Measurements from ENCODE around the gene TPD52L2.
"Not testable (repeated sequence)": the region's sequence is repeated elsewhere in the genome, so short reads cannot be mapped to it uniquely, and the experiment has no call there.

Gene TPD52L2

DNA sequence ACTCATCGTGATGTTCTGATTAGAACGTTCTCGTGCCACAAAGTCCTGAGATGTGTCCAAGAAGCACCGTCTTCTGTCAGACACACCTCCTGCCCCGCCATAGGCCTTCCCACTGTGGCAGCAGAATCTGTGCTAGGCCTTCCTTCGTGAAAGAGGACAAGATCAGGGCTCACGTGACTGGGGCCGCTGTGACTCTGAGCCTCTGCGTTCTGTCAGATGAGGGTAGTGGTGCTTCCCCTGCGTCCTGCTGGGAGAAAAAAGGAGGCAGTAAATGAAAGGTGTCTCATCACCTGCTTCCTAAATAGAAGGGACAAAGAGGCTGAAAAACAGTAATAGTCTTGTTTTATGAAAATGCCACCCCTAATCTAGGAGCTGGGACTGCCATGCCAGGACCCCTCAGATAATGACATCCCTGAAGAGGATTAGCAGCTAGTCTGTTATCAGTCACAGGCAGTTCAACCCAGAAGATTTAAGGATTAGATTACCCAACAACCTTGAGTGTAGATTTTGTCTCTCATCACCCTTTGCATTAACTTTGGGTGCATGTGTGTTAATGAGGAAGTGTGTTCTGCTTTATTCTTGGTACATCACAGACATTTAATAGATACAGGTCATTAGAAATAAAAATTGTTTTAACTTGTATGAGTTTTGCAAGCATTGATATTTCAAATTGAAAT, 34.0 kb downstream of the TPD52L2 start:
- H3K36me3 Mint-ChIP-seq (ENCODE audit: low read depth), result peaks cover 40% of the 10 kb centered on the region
- no peaks in the 10 kb centered on the region for H3K27me3 Mint-ChIP-seq (ENCODE audit: low read depth)
- H3K4me1 Mint-ChIP-seq (ENCODE audit: low read depth), result peaks cover 53% of the 10 kb centered on the region
- no peak for DNase-seq (ENCODE audit: low spot score)
- no peaks in the 10 kb centered on the region for H3K9me3 Mint-ChIP-seq
- peak overlapping the region; percentile 36 for H3K27ac Mint-ChIP-seq
- peak overlapping the region; percentile 10 for H3K4me3 Mint-ChIP-seq

DNA sequence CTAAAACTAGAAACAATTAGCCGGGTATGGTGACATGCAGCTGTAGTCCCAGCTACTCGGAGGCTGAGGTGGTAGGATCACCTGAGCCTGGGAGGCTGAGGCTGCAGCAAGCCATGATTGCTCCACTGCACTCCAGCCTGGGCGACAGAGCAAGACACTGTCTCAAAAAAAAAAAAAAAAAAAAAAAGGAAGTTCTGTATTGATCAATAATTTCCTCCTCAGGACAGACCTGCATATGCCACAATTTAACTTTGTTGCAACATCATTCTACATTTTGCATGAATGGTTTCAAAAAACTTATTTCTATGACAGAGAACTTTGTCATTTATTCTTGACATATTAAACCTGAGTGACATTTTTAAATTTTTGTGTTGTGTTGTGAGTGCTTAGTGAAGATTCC, 35.3 kb downstream of the TPD52L2 start:
- Mint-ChIP-seq H3K27ac (no peak overlapping the region), H3K27me3 (ENCODE audit: low read depth) (no peaks in the 10 kb centered on the region), H3K9me3 (no peaks in the 10 kb centered on the region), H3K36me3 (ENCODE audit: low read depth) (peaks cover 44% of the 10 kb centered on the region), H3K4me1 (ENCODE audit: low read depth) (peaks cover 55% of the 10 kb centered on the region), H3K4me3 (no peak overlapping the region)
- no peak for DNase-seq (ENCODE audit: low spot score)

DNA sequence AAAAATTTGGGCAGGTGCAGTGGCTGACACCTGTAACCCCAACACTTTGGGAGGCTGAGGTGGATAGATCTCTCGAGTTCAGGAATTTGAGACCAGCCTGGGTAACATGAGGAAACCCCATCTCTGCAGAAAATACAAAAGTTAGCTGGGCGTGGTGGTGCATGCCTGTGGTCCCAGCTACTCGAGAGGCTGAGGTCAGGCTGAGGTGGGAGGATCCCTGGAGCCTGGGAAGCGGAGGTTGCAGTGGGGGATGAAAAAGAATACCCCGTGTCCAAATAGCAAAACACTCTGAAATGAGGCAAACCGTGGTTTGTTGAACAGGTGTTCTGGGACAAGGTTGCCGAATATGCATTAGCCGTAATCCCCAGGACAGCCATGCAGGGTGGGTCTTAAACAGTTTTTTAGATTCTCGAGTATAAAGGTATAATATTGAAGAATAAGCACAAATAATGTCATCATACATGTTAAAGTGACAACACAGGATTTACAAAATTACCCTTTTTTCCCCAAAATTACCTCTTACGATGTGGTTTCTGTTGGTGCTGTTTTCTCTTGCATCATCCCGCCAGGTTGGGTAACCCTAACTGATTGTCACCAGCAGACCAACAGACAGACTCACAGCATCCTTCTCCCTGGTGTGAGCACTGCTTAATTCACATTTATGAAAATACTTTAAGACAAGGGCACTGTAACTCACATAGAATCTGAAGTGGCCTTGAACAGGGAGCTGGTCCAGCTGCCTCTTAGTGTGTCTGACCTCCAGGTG, 38.9 kb downstream of the TPD52L2 start:
- H3K9me3 Mint-ChIP-seq, result no peaks in the 10 kb centered on the region
- no peak for DNase-seq (ENCODE audit: low spot score)
- peak overlapping the region; percentile 45 for H3K27ac Mint-ChIP-seq
- no peak overlapping the region for H3K4me3 Mint-ChIP-seq
- no peaks in the 10 kb centered on the region for H3K27me3 Mint-ChIP-seq (ENCODE audit: low read depth)
- H3K36me3 Mint-ChIP-seq (ENCODE audit: low read depth), result peaks cover 25% of the 10 kb centered on the region
- peaks cover 32% of the 10 kb centered on the region for H3K4me1 Mint-ChIP-seq (ENCODE audit: low read depth)

DNA sequence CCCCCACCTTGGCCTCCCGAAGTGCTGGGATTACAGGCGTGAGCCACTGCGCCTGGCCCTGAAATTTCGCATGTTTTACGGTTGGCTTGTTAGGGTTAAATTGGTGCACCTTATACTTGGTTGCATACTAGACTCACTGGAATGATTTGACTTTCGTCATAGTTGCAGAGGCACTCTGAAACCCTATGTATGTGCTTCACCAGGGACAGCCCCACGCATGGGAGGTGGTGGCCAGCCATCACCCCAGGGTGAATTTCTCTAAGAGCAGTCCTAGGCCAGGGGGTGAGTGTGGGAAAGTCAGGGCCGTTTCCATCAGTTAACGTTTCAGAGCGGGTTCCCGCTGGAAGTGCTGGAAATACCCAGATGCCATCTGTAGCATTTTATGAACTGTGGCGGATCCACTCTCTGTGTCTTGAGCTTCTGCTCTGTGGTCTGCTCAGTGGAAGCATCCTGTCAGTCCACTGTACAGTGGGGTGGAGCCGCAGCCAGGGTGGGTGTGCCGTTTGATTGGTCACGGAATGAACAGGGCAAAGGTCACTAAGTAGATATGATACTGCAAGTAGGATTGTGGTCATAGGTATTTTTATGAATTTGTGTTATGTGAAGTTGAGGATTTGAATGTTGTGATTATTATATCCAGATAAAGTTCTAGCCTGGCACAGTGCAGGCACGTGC, 43.1 kb downstream of the TPD52L2 start:
- no peak for DNase-seq (ENCODE audit: low spot score)
- H3K4me3 Mint-ChIP-seq, result no peak overlapping the region
- no peaks in the 10 kb centered on the region for H3K9me3 Mint-ChIP-seq
- H3K27ac Mint-ChIP-seq, result peak overlapping the region; percentile 62
- peaks cover 33% of the 10 kb centered on the region for H3K4me1 Mint-ChIP-seq (ENCODE audit: low read depth)
- no peaks in the 10 kb centered on the region for H3K27me3 Mint-ChIP-seq (ENCODE audit: low read depth)
- peaks cover 21% of the 10 kb centered on the region for H3K36me3 Mint-ChIP-seq (ENCODE audit: low read depth)

DNA sequence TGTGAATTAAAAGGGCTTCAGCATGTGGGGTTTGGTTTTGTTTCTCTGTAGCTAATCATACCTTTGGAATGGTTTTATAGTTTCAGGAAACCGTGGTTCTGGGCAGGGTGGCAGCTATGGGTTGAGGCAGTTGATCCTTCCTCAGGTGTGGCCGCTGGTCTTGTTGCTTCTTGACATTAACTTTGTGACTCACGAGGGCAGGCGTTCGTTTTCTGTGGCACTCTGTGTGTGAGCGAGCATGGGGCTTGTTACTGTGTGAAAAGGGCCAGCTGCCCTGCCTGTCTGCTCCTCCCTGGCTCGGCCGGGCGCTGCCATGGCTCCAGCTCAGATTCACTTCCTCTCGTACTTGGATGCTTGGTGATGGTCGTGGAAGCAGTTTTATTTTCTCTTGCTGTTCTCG, 46.1 kb downstream of the TPD52L2 start:
- H3K4me1 Mint-ChIP-seq (ENCODE audit: low read depth), result peaks cover 24% of the 10 kb centered on the region
- DNase-seq (ENCODE audit: low spot score), result no peak
- no peaks in the 10 kb centered on the region for H3K27me3 Mint-ChIP-seq (ENCODE audit: low read depth)
- H3K4me3 Mint-ChIP-seq, result peak overlapping the region; percentile 11
- H3K9me3 Mint-ChIP-seq, result no peaks in the 10 kb centered on the region
- H3K27ac Mint-ChIP-seq, result peak overlapping the region; percentile 48
- H3K36me3 Mint-ChIP-seq (ENCODE audit: low read depth), result peaks cover 27% of the 10 kb centered on the region

DNA sequence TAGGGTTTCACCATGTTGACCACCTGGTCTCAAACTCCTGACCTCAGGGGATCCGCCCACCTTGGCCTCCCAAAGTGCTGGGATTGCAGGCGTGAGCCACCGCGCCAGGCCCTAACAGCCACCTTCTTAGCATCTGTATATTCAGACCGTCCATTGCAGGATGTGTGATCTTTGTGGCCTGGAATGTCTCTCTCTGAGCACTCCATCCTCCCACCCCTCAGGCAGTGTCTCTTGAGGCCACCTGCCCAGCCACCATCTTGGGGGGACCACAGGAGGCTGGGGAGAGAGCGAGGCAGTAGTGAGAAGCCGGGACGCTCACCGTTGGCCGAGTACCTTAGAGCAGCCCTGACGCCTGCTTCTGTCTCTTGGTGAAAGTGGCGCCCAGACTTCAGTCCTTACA, 48.7 kb downstream of the TPD52L2 start:
- Mint-ChIP-seq H3K27ac (no peak overlapping the region), H3K36me3 (ENCODE audit: low read depth) (peaks cover 33% of the 10 kb centered on the region), H3K4me1 (ENCODE audit: low read depth) (peaks cover 20% of the 10 kb centered on the region), H3K4me3 (no peak overlapping the region), H3K27me3 (ENCODE audit: low read depth) (no peaks in the 10 kb centered on the region), H3K9me3 (no peaks in the 10 kb centered on the region)
- DNase-seq (ENCODE audit: low spot score), result no peak

DNA sequence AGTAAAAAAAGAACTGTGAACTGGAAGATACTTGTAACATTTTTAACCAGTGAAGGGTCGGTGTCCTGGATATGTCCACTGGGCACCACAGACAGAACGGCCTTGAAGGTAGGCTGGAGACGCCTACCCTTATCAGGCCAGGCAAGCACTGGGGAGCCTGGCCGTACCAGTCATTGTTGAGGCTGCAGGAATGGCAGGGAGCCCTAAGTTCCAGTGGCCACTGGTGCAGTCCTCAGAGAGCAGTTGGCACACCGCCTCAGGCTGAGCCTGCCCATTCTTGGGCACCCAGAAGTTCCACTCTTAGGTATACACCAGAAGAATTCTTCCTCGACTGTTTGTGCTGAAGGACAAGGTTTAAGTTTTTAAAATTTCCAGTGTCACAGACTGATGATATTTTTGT, 50.4 kb downstream of the TPD52L2 start:
- Mint-ChIP-seq H3K27ac (no peak overlapping the region), H3K36me3 (ENCODE audit: low read depth) (peaks cover 30% of the 10 kb centered on the region), H3K9me3 (no peaks in the 10 kb centered on the region), H3K4me1 (ENCODE audit: low read depth) (peaks cover 12% of the 10 kb centered on the region), H3K4me3 (no peak overlapping the region), H3K27me3 (ENCODE audit: low read depth) (no peaks in the 10 kb centered on the region)
- DNase-seq (ENCODE audit: low spot score), result no peak

DNA sequence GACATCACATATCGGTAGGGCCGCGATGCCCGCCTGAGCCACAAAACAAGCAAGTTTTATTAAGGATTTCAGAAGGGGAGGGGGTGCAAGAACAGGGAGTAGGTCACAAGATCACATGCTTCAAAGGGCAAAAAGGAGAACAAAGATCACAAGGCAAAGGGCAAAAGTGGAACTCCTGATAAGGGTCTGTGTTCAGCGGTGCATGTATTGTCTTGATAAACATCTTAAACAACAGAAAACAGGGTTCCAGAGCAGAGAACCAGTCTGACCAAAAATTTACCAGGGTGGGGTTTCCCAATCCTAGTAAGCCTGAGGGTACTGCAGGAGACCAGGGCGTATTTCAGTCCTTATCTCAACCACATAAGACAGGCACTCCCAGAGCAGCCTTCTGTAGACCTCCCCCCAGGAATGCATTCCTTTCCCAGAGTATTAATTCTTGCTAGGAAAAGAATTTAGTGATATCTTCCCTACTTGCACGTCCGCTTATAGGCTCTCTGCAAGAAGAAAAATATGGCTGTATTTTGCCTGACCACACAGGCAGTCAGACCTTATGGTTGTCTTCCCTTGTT, 51.4 kb downstream of the TPD52L2 start:
- not testable (repeated sequence) for H3K27me3 Mint-ChIP-seq (ENCODE audit: low read depth); H3K4me1 Mint-ChIP-seq (ENCODE audit: low read depth); H3K4me3 Mint-ChIP-seq; DNase-seq (ENCODE audit: low spot score); H3K27ac Mint-ChIP-seq; H3K9me3 Mint-ChIP-seq
- H3K36me3 Mint-ChIP-seq (ENCODE audit: low read depth), result peaks cover 28% of the 10 kb centered on the region

DNA sequence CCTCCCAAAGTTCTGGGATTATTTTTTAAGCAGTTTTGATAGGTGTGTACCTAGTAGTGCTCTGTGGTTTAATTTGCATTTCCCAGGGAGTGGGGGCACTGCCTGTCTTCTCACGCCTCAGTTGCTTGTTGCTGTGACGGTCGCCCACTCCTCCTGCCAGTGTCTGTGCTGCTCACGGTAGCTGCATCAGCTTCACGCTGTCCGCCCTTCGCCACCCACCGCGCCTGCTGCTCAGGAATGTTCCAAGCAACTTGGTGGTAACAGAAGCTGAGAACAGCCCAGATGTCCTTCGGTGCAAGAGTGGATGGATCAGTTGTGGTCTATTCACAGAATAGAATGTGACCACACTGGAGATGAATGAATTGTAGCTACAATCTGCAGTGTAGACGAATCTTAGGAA, 52.7 kb downstream of the TPD52L2 start:
- no peak overlapping the region for H3K27ac Mint-ChIP-seq
- no peak for DNase-seq (ENCODE audit: low spot score)
- H3K4me3 Mint-ChIP-seq, result no peak overlapping the region
- peaks cover 4% of the 10 kb centered on the region for H3K4me1 Mint-ChIP-seq (ENCODE audit: low read depth)
- H3K9me3 Mint-ChIP-seq, result no peaks in the 10 kb centered on the region
- H3K27me3 Mint-ChIP-seq (ENCODE audit: low read depth), result no peaks in the 10 kb centered on the region
- peaks cover 29% of the 10 kb centered on the region for H3K36me3 Mint-ChIP-seq (ENCODE audit: low read depth)

DNA sequence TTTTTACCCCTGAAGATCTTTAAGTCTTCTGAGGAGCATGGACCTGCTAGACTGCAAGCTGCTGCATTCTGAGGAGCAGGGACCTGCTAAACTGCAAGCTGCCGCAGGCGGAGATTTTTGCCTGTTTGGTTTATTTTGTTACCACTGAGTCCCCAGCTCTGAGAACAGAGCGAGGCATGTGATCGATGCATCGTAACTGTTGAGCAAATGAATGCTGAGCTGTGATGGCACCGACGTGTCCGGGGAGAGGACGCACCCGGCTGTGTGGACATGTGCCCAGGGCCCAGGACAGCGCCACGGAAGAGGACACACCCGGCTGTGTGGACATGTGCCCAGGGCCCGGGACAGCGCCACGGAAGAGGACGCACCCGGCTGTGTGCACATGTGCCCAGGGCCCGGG, 54.1 kb downstream of the TPD52L2 start:
- no peaks in the 10 kb centered on the region for H3K27me3 Mint-ChIP-seq (ENCODE audit: low read depth)
- DNase-seq (ENCODE audit: low spot score), result no peak
- H3K9me3 Mint-ChIP-seq, result no peaks in the 10 kb centered on the region
- peaks cover 27% of the 10 kb centered on the region for H3K36me3 Mint-ChIP-seq (ENCODE audit: low read depth)
- peaks cover 9% of the 10 kb centered on the region for H3K4me1 Mint-ChIP-seq (ENCODE audit: low read depth)
- H3K27ac Mint-ChIP-seq, result no peak overlapping the region
- no peak overlapping the region for H3K4me3 Mint-ChIP-seq

DNA sequence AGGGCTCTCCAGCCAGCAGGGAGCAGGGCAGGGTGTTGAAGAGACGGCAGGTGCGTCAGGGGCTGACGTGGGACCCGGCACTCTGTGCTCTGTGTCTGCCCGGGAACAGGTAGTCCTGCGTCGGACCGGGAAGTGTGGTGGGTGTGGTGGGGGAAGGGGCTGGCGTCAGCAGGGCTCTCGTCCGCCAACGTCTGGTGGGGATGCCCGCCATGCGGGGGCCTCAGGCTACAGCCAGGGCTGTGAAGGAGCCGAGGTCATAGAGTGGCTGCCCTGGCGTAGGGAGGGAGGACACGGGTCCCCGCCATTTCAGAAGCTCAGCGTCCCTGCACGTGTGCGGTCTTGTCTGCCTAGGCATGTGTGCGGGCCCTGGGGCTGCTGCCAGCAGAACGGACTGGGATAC, 55.2 kb downstream of the TPD52L2 start:
- H3K27me3 Mint-ChIP-seq (ENCODE audit: low read depth), result no peaks in the 10 kb centered on the region
- H3K4me1 Mint-ChIP-seq (ENCODE audit: low read depth), result peaks cover 15% of the 10 kb centered on the region
- DNase-seq (ENCODE audit: low spot score), result no peak
- H3K36me3 Mint-ChIP-seq (ENCODE audit: low read depth), result peaks cover 22% of the 10 kb centered on the region
- no peak overlapping the region for H3K27ac Mint-ChIP-seq
- no peaks in the 10 kb centered on the region for H3K9me3 Mint-ChIP-seq
- H3K4me3 Mint-ChIP-seq, result no peak overlapping the region

DNA sequence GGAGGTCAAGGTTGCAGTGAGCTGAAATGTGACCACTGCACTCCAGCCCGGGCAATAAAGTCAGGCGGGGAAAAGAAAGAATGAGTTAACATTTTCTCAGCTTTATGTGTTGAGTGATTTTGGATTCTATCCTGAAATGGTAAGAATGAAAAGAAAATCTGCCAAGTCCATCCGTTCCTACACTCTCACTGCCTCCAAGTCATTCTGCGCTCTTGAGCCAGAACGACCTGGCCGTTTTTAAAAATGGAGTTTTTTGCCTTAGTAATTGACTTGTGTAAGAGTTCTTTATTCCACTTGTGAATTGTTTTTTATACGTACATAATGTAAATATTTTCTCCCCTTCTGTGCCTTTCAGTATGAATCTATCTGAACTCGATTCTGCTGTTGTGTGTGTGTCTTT, 58.6 kb downstream of the TPD52L2 start:
- H3K9me3 Mint-ChIP-seq, result no peaks in the 10 kb centered on the region
- H3K36me3 Mint-ChIP-seq (ENCODE audit: low read depth), result peaks cover 21% of the 10 kb centered on the region
- H3K27ac Mint-ChIP-seq, result peak overlapping the region; percentile 49
- no peaks in the 10 kb centered on the region for H3K27me3 Mint-ChIP-seq (ENCODE audit: low read depth)
- no peak overlapping the region for H3K4me3 Mint-ChIP-seq
- peaks cover 19% of the 10 kb centered on the region for H3K4me1 Mint-ChIP-seq (ENCODE audit: low read depth)
- no peak for DNase-seq (ENCODE audit: low spot score)

DNA sequence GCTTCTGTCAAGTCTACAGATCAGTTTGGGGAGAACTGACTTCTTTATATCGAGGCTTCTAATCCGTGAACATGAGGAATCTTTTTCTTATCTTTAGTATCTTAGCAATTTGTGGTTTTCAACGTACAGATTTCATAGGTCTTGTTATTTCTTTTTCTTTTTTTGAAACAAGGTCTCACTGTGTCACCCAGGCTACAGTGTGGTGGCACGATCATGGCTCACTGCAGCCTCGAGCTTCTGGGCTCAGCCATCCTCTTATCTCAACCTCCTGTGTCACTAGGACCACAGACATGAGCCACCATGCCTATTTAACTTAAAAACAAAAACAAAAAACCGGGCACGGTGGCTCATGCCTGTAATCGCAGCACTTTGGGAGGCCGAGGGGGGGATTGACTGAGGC, 59.2 kb downstream of the TPD52L2 start:
- Mint-ChIP-seq H3K27ac (peak overlapping the region; percentile 49), H3K27me3 (ENCODE audit: low read depth) (no peaks in the 10 kb centered on the region), H3K4me1 (ENCODE audit: low read depth) (peaks cover 19% of the 10 kb centered on the region), H3K36me3 (ENCODE audit: low read depth) (peaks cover 22% of the 10 kb centered on the region), H3K4me3 (no peak overlapping the region), H3K9me3 (no peaks in the 10 kb centered on the region)
- DNase-seq (ENCODE audit: low spot score), result no peak

DNA sequence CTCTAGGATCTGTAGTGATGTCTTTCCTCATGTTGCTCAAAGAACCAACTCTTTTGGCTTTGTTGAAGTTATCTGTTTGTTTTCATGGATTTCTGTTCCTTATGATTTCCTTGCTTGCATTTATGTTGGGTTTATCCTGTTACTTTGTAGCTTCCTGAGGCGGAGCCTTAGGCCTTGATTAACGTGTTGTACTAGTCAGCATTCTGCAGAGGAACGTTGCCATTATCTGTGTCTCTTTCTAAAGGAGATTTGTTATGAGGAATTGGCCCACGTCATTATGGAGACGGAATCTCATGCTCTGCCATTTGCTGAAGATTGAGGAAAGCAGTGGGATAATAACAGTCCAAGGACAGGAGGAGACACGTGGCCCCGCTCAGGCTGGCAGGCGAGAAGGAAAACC, 61.2 kb downstream of the TPD52L2 start:
- peaks cover 19% of the 10 kb centered on the region for H3K4me1 Mint-ChIP-seq (ENCODE audit: low read depth)
- no peak overlapping the region for H3K4me3 Mint-ChIP-seq
- no peaks in the 10 kb centered on the region for H3K9me3 Mint-ChIP-seq
- no peak for DNase-seq (ENCODE audit: low spot score)
- H3K27ac Mint-ChIP-seq, result no peak overlapping the region
- H3K27me3 Mint-ChIP-seq (ENCODE audit: low read depth), result no peaks in the 10 kb centered on the region
- H3K36me3 Mint-ChIP-seq (ENCODE audit: low read depth), result peaks cover 31% of the 10 kb centered on the region

Data from T-helper 2 cell treated with Interferon-gamma antibody and Interleukin-4, amounts not matched to agents 5 μg/mL and 100 μg/mL, for 36 hours (primary cell).